Psoas muscle (tissue), 8 donors: ENCODE measurements around the gene AVL9. TPM values are rescaled to one million over a fixed set of nuclear protein-coding genes. Genes with fewer than 3 reads are reported as not detected.
"Not testable (repeated sequence)": the region's sequence is repeated elsewhere in the genome, so short reads cannot be mapped to it uniquely, and the experiment has no call there.

Experiments used
- ATAC-seq, 4 donors: fragments of 200-7000 bp; cut with Tn5 transposase; one replicate each; pipeline ENCODE4 v1.9.1; 2020; ENCODE audit warnings: moderate library complexity in 3 of 4, mild to moderate bottlenecking in 2 of 4
- DNase-seq, 2 donors: peaks; one replicate each; pipeline ENCODE4 v3.0.0-alpha.2; 2020
- H3K27ac ChIP-seq: fragments of 200-600 bp; one replicate; pipeline ENCODE4 v1.8.0; 2022
- H3K27me3 ChIP-seq, 3 donors: fragments of 200-600 bp in 1 of 3; one replicate each; pipeline versions ENCODE4 v1.6.1 to v1.8.0; 2013 to 2022; ENCODE audit warnings: low read length in 2 of 3, mild to moderate bottlenecking in 2 of 3, moderate library complexity in 1 of 3; ENCODE audit not compliant: insufficient read depth in 3 of 3
- H3K36me3 ChIP-seq, 2 donors: fragments of 200-600 bp in 1 of 2; one replicate each; pipeline versions ENCODE4 v1.6.1 to v1.8.0; 2013 to 2022; ENCODE audit warnings: low read depth in 1 of 2, mild to moderate bottlenecking in 1 of 2, moderate library complexity in 1 of 2; ENCODE audit not compliant: insufficient read depth in 1 of 2
- H3K4me1 ChIP-seq: fragments of 200-600 bp; one replicate; pipeline ENCODE4 v1.8.0; 2022
- H3K4me3 ChIP-seq: fragments of 200-600 bp; one replicate; pipeline ENCODE4 v1.8.0; 2022; ENCODE audit warnings: mild to moderate bottlenecking
- H3K9me3 ChIP-seq: fragments of 200-600 bp; one replicate; pipeline ENCODE4 v1.8.0; 2022
- WGBS, 3 donors: extraction: QIAGEN DNeasy Blood & Tissue Kit; methylation state at CpG; one replicate each; pipeline versions ENCODE4 v1.1.6 to v1.1.7; 2013; 5-methylcytosine and 5-hydroxymethylcytosine counted together
- intact Hi-C, 2 donors: fragments of 100-400 bp; cut with DNase I; formaldehyde crosslinking; loops; one replicate each; pipeline versions ENCODE4 v1.11.0 to v1.14.2; 2022
- polyA plus RNA-seq, 3 donors: library from polyadenylated mRNA; stranded (reverse); fragments of 200-250 nt; gene quantifications; one replicate each; pipeline ENCODE4 v1.2.3, GENCODE V29; 2013
- total RNA-seq, 4 donors: library from RNA; stranded (reverse); fragmentation: NEBNext Ultra II Directional in 2 of 4; extraction: Animal tissue kit (Norgen Biotek cat#: 25700) in 2 of 4; gene quantifications; one replicate each; pipeline versions ENCODE4 v1.2.1 to v1.2.4, GENCODE V29; 2021 to 2023
- TF ChIP-seq, protein P1 (sequence below): fragments of 200-600 bp; IDR thresholded peaks from one replicate; pipeline ENCODE4 v1.8.0; 2022; ENCODE audit warnings: antibody characterized with exemption
- donor health status: healthy with polysubstance abuse.
- donor health status: DM: no; HTN: no; CAD: no; lungs with moderate emphysema.
- donor health status: Bipolar disorder and iron deficiency.
- donor health status: healthy.
- donor health status: DM: yes; HTN: yes; CAD: no.
- donor health status: DM: no; HTN: no; CAD: no.
- donor health status: DM: no; HTN: no; CAD: no.
- donor health status: DM: yes; HTN: yes; CAD: no.

Gene AVL9
- total and polyA plus RNA-seq, 7 donors: 8.1 to 25.2 (median 18.9) TPM

DNA sequence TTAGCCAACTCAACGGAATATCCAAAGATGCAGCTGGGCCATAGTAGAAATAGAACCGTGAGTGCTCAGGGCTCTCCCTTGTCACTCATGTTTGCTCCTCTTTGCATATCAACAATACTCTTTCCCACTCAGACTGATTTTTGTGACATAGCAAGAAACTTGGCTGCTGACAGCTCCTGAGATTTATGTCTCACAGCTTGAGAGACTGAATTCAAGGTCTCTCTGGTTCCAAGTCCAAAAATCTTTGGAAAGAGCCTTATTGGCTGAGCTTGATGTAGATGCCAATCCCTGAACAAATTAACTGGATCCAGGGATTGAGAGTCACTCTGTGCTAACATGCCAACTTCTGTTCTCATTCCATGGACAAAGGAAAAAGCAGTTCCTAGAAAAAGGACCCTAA is 35.5 kb upstream of the AVL9 start:
- no peaks in the 10 kb centered on the region for H3K27me3 ChIP-seq
- TF ChIP-seq, protein P1, sequence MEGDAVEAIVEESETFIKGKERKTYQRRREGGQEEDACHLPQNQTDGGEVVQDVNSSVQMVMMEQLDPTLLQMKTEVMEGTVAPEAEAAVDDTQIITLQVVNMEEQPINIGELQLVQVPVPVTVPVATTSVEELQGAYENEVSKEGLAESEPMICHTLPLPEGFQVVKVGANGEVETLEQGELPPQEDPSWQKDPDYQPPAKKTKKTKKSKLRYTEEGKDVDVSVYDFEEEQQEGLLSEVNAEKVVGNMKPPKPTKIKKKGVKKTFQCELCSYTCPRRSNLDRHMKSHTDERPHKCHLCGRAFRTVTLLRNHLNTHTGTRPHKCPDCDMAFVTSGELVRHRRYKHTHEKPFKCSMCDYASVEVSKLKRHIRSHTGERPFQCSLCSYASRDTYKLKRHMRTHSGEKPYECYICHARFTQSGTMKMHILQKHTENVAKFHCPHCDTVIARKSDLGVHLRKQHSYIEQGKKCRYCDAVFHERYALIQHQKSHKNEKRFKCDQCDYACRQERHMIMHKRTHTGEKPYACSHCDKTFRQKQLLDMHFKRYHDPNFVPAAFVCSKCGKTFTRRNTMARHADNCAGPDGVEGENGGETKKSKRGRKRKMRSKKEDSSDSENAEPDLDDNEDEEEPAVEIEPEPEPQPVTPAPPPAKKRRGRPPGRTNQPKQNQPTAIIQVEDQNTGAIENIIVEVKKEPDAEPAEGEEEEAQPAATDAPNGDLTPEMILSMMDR: no peak
- no peaks in the 10 kb centered on the region for H3K9me3 ChIP-seq
- no peak overlapping the region for H3K27ac ChIP-seq
- ATAC-seq (no peak), DNase-seq (no peak)
- WGBS, 3 donors: 27 to 35% (median 28%) methylated on average over 2 of the region's 2 CpGs
- intact Hi-C loops: no loop called here
- H3K4me1 ChIP-seq: no peaks in the 10 kb centered on the region
- H3K4me3 ChIP-seq: no peak overlapping the region
- no peaks in the 10 kb centered on the region for H3K36me3 ChIP-seq

DNA sequence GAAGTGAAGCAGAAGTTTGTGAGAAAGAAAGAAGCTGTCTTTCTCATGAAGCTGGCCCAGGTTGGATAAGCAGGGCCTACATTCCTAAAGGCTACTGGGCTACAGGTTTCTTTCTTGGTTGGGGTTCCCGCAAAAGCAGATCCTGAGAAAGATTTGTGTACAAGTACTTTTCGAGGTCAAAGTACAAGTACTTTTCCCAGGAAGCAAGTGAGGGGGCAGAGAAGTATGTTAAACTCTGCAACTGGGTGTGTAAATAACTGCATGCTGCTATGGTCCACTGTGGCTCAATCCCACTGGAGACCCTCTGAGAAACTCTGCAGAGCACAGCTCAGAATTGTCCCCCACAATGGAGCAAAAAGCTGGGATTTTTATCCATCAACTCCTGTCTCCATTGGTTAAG is 33.8 kb upstream of the AVL9 start:
- ATAC-seq (no peak), DNase-seq (no peak)
- Histone ChIP-seq H3K27ac (no peak overlapping the region), H3K9me3 (no peaks in the 10 kb centered on the region), H3K4me3 (no peak overlapping the region), H3K4me1 (no peaks in the 10 kb centered on the region), H3K36me3 (no peaks in the 10 kb centered on the region), H3K27me3 (no peaks in the 10 kb centered on the region)
- WGBS, 3 donors: 84 to 88% (median 85%) methylated on average over 2 of the region's 2 CpGs
- intact Hi-C loops: no loop called here
- TF ChIP-seq, protein P1: no peak

- Histone ChIP-seq H3K36me3 (no peaks in the 10 kb centered on the region), H3K27ac (no peak overlapping the region), H3K27me3 (no peaks in the 10 kb centered on the region), H3K9me3 (no peaks in the 10 kb centered on the region), H3K4me3 (no peak overlapping the region), H3K4me1 (no peaks in the 10 kb centered on the region)
- TF ChIP-seq, protein P1: no peak
- no peak for DNase-seq
- intact Hi-C loops: no loop called here
- no peak for ATAC-seq
Observed at GRCh38 chr7:32462451-32462850, 32.8 kb upstream of the AVL9 start.

DNA sequence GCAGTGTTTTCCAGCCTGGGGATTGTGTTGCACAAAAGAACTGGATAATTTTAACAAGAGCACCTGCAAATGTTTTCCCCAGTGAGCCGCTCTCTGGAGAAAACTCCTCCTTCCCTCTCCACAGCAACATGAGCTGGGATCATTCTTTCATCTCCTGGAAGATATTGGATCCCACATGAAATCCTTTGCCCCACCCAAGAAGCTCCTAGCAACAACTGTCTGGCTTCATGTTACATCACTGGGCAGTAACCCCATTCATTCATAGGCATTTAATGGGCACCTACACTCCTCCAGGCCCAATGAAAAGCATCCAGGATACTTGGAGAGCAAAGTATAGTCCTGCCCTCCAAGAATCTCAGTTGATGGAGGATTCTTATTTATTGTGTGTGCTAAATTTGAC is 32.3 kb upstream of the AVL9 start:
- Histone ChIP-seq H3K27ac (no peak overlapping the region), H3K27me3 (no peaks in the 10 kb centered on the region), H3K4me3 (no peak overlapping the region), H3K36me3 (no peaks in the 10 kb centered on the region), H3K9me3 (no peaks in the 10 kb centered on the region), H3K4me1 (no peaks in the 10 kb centered on the region)
- DNase-seq (no peak), ATAC-seq (no peak)
- TF ChIP-seq, protein P1: no peak
- 17 to 36% (median 21%) methylated on average over 1 of the region's 1 CpG for WGBS, 3 donors
- intact Hi-C loops: no loop called here

- intact Hi-C loops: not testable (repeated sequence)
- 80 to 85% (median 84%) methylated on average over 8 to 15 of the region's 30 CpGs for WGBS, 3 donors
Observed at GRCh38 chr7:32464641-32465416, 30.5 kb upstream of the AVL9 start.

DNA sequence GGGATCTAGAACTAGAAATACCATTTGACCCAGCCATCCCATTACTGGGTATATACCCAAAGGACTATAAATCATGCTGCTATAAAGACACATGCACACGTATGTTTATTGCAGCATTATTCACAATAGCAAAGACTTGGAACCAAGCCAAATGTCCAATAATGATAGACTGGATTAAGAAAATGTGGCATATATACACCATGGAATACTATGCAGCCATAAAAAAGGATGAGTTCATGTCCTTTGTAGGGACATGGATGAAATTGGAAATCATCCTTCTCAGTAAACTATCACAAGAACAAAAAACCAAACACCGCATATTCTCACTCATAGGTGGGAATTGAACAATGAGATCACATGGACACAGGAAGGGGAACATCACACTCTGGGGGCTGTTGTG is 25.3 kb upstream of the AVL9 start:
- H3K4me3 ChIP-seq, DNase-seq, H3K4me1 ChIP-seq, H3K9me3 ChIP-seq, intact Hi-C loops, H3K27ac ChIP-seq, H3K36me3 ChIP-seq, H3K27me3 ChIP-seq, ATAC-seq: not testable (repeated sequence)
- no CpG with 5 or more reads among the region's 2 CpGs for WGBS, 3 donors

More at GRCh38 chr7:32464641-32465416, 30.5 kb upstream of the AVL9 start:
- DNase-seq, H3K9me3 ChIP-seq, H3K4me1 ChIP-seq, H3K36me3 ChIP-seq, ATAC-seq, H3K27ac ChIP-seq, H3K27me3 ChIP-seq, H3K4me3 ChIP-seq: not testable (repeated sequence)
